ENCODE results near the gene EARS2.

- TF ChIP-seq CTCF (IDR thresholded peaks at IDR 0.05 in 2 of 3, conservative IDR thresholded peaks at IDR 0.05 in 1 of 3; ENCODE audit: insufficient read depth in 2 of 3, low read depth in 1 of 3, low read length in 3 of 3) (no peak), POLR2AphosphoS5 (IDR thresholded peaks at IDR 0.05; ENCODE audit: control insufficient read depth, insufficient read depth, low read depth, low read length) (no peak), FOXA3 (CRISPR knock-in tag; conservative IDR thresholded peaks at IDR 0.05 in 1 of 2, IDR thresholded peaks at IDR 0.05 in 1 of 2) (0 out of 4 replicates have a peak, but pooled peaks of 1 of the 2 experiments have one; percentile 11), SIX5 (IDR thresholded peaks at IDR 0.05; ENCODE audit: borderline replicate concordance in 1 of 2, insufficient read depth in 1 of 2, low read depth in 1 of 2, low read length in 2 of 2) (no peak), HMGXB4 (CRISPR knock-in tag; IDR thresholded peaks at IDR 0.05) (0 out of 2 replicates have a peak, but pooled peaks have one; percentile 34), STAG1 (CRISPR knock-in tag; IDR thresholded peaks at IDR 0.05; ENCODE audit: borderline replicate concordance) (no peak), ZHX1 (conservative IDR thresholded peaks at IDR 0.05; ENCODE audit: low read length) (no peak), NR1H2 (CRISPR knock-in tag; IDR thresholded peaks at IDR 0.05) (no peak), TAF1 (IDR thresholded peaks at IDR 0.05; ENCODE audit: control insufficient read depth, extremely low read depth, insufficient read depth, low read length, severe bottlenecking) (no peak), FOXO4 (CRISPR knock-in tag; IDR thresholded peaks at IDR 0.05) (no peak)
These were observed 891 bp upstream of the EARS2 start for GRCh38 chr16:23557779-23558702.
